Endothelial cell of umbilical vein (primary cell): ENCODE data around the gene HBG2. TPM values are rescaled to one million over a fixed set of nuclear protein-coding genes. Genes with fewer than 3 reads are reported as not detected.

ENCODE experiments used
- BruUV-seq: library from RNA; stranded (reverse); fragments of 400-500 nt; replicated peaks from 2 replicates; lab custom pipeline; 2021; lab: Mats Ljungman, UMichigan
- CTCF ChIA-PET: fragments of 300-600, 350-600 bp; sonication (Branson Sonifier 250); formaldehyde crosslinking; loops from one replicate; lab custom pipeline; 2021; ENCODE audit warnings: antibody characterized with exemption, inconsistent platforms; lab: Charles Lee
- POLR2A ChIA-PET: fragments of 300-600, 350-600 bp; sonication (Branson Sonifier 250); formaldehyde crosslinking; loops from one replicate; lab custom pipeline; 2021; ENCODE audit warnings: antibody characterized with exemption, inconsistent platforms; lab: Charles Lee
- DNase-seq: peaks from one replicate; pipeline ENCODE4 v3.0.0-alpha.2; 2011; ENCODE audit warnings: low read depth, low spot score
- FAIRE-seq: peaks from 2 replicates; lab custom pipeline; 2011; peaks lifted over from hg19 to GRCh38; lab: Jason Lieb, UNC
- H2AFZ ChIP-seq: 2 replicates; pipeline ENCODE4 v1.6.0; 2012; ENCODE audit warnings: low read depth, low read length, control low read depth, inconsistent platforms
- H3K27ac ChIP-seq: 2 replicates; pipeline ENCODE4 v1.5.1; 2011; ENCODE audit warnings: low read depth, mild to moderate bottlenecking, control low read depth, low read length, moderate library complexity; ENCODE audit not compliant: insufficient read depth
- H3K27me3 ChIP-seq, 2 experiments: 2 replicates each; pipeline versions ENCODE4 v1.6.0 to v1.6.1; 2011; ENCODE audit warnings: low read length in 2 of 2, mixed read lengths in 1 of 2; ENCODE audit not compliant: control insufficient read depth in 2 of 2, insufficient read depth in 2 of 2
- H3K36me3 ChIP-seq, 2 experiments: 2 replicates in 1 of 2; 3 replicates in 1 of 2; pipeline ENCODE4 v1.5.1; 2011; ENCODE audit warnings: low read length in 2 of 2, mild to moderate bottlenecking in 1 of 2, moderate library complexity in 1 of 2; ENCODE audit not compliant: control insufficient read depth in 2 of 2, insufficient read depth in 2 of 2; ENCODE audit errors: extremely low read depth in 1 of 2
- H3K4me1 ChIP-seq: 3 replicates; pipeline ENCODE4 v1.5.1; 2011; ENCODE audit warnings: mild to moderate bottlenecking, low read length; ENCODE audit not compliant: control insufficient read depth, insufficient read depth; ENCODE audit errors: extremely low read depth
- H3K4me2 ChIP-seq: 2 replicates; pipeline ENCODE4 v1.6.1; 2011; ENCODE audit warnings: low read length, control low read depth, mixed read lengths; ENCODE audit not compliant: insufficient read depth
- H3K4me3 ChIP-seq, 3 experiments: fragments of 200-600 bp in 1 of 3; sonication (generic), shearing (Covaris generic) in 1 of 3; replicated peaks in 1 of 3; 2 replicates each; pipeline ENCODE4 v1.5.1; 2011 to 2016; ENCODE audit warnings: control low read depth in 3 of 3, low read length in 3 of 3, mild to moderate bottlenecking in 2 of 3, inconsistent platforms in 1 of 3, low read depth in 1 of 3, moderate library complexity in 1 of 3; ENCODE audit not compliant: insufficient read depth in 1 of 3
- H3K79me2 ChIP-seq: 2 replicates; pipeline ENCODE4 v1.6.0; 2012; ENCODE audit warnings: low read length, inconsistent platforms; ENCODE audit not compliant: control insufficient read depth, insufficient read depth
- H3K9ac ChIP-seq: replicated peaks from 2 replicates; pipeline ENCODE3; 2011; ENCODE audit warnings: low read length, control low read depth; ENCODE audit not compliant: insufficient read depth; ENCODE audit errors: extremely low read depth
- H3K9me1 ChIP-seq: replicated peaks from 3 replicates; pipeline ENCODE4 v1.6.0; 2011; ENCODE audit warnings: mild to moderate bottlenecking, low read length; ENCODE audit not compliant: control insufficient read depth, insufficient read depth; ENCODE audit errors: extremely low read depth
- H3K9me3 ChIP-seq: replicated peaks from 2 replicates; pipeline ENCODE4 v1.5.1; 2012; ENCODE audit warnings: low read length, inconsistent platforms; ENCODE audit not compliant: control insufficient read depth, insufficient read depth
- H4K20me1 ChIP-seq: replicated peaks from 2 replicates; pipeline ENCODE3; 2011; ENCODE audit warnings: mild to moderate bottlenecking, low read length; ENCODE audit not compliant: control insufficient read depth, insufficient read depth; ENCODE audit errors: extremely low read depth
- EZH2 ChIP-seq: IDR thresholded peaks from 2 replicates; pipeline ENCODE4 v1.6.1; 2012; ENCODE audit warnings: borderline replicate concordance, low read depth, mild to moderate bottlenecking, moderate library complexity, low read length, inconsistent platforms; ENCODE audit not compliant: severe bottlenecking
- FOS ChIP-seq: IDR thresholded peaks from 2 replicates; pipeline ENCODE4 v1.6.1; 2011; ENCODE audit warnings: mild to moderate bottlenecking, low read length, moderate library complexity, borderline replicate concordance; ENCODE audit not compliant: insufficient read depth
- GATA2 ChIP-seq: IDR thresholded peaks from 2 replicates; pipeline ENCODE4 v1.7.0; 2011; ENCODE audit warnings: low read depth, mild to moderate bottlenecking, moderate library complexity, mixed read lengths, low read length; ENCODE audit not compliant: insufficient read length, insufficient read depth
- JUN ChIP-seq: IDR thresholded peaks from 2 replicates; pipeline ENCODE4 v1.6.1; 2011; ENCODE audit warnings: borderline replicate concordance, low read depth; ENCODE audit not compliant: insufficient read length, insufficient read depth
- MAX ChIP-seq: IDR thresholded peaks from 2 replicates; pipeline ENCODE4 v1.6.1; 2011; ENCODE audit not compliant: insufficient read depth, insufficient read length
- POLR2AphosphoS5 ChIP-seq: IDR thresholded peaks from 2 replicates; pipeline ENCODE4 v1.6.1; 2012; ENCODE audit warnings: low read depth, mild to moderate bottlenecking, control low read depth, low read length, moderate library complexity; ENCODE audit not compliant: insufficient read depth
- dilution Hi-C: fragments of 300-500 bp; cut with MboI; formaldehyde crosslinking; loops from one replicate; pipeline ENCODE4 v1.15.0; 2019; ENCODE audit warnings: low sequenced_read_pairs; ENCODE audit not compliant: extremely low pct_ligation_motif_present
- intact Hi-C: fragments of 100-400 bp; cut with micrococcal nuclease; formaldehyde crosslinking; loops from one replicate; pipeline ENCODE4 v1.10.0; 2022
- polyA plus RNA-seq, 4 experiments: library from polyadenylated mRNA; depleted of rRNA in 3 of 4; stranded (reverse) in 3 of 4; unstranded in 1 of 4; fragments of >200 nt; gene quantifications; 2 replicates each; pipeline versions ENCODE4 v1.2.1 to v1.2.3, GENCODE V29; 2011 to 2012; ENCODE audit warnings: missing spikeins in 1 of 4
- total RNA-seq: library from RNA; stranded (reverse); gene quantifications from 2 replicates; pipeline ENCODE4 v1.2.3, GENCODE V29; 2021
- TF ChIP-seq, protein P1 (sequence below), 2 donors: IDR thresholded peaks; 1 replicate in 1 of 2; 2 replicates in 1 of 2; pipeline ENCODE4 v1.5.1; 2011; ENCODE audit warnings: low read length in 2 of 2, mild to moderate bottlenecking in 2 of 2, moderate library complexity in 2 of 2, control low read depth in 1 of 2, inconsistent platforms in 1 of 2, low read depth in 1 of 2; ENCODE audit not compliant: insufficient read depth in 1 of 2; ENCODE audit errors: extremely low read depth in 1 of 2

HBG2 gene
- total and polyA plus RNA-seq, 2 donors (not counting 3 experiments of a cell fraction or from before 2014, with no cell fraction given) = 1.2 TPM; not detected in 1

DNA sequence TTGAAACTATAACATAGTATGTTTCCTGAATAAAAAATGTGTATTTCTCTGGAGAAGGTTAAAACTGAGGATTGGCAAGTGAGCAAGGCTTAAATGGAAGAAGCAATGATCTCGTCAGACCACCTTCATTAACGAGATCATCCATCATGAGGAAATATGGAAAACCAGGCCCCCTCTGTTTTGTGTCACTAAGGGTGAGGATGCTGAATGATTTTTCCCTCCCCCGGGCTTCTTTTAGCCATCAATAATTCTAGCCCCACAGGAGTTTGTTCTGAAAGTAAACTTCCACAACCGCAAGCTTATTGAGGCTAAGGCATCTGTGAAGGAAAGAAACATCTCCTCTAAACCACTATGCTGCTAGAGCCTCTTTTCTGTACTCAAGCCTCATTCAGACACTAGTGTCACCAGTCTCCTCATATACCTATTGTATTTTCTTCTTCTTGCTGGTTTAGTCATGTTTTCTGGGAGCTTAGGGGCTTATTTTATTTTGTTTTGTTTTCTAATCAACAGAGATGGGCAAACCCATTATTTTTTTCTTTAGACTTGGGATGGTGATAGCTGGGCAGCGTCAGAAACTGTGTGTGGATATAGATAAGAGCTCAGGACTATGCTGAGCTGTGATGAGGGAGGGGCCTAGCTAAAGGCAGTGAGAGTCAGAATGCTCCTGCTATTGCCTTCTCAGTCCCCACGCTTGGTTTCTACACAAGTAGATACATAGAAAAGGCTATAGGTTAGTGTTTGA, 21.0 kb upstream of the HBG2 start:
- no TSS peak for BruUV-seq
- H3K4me2 ChIP-seq = no peak overlapping the region
- no peak overlapping the region for H3K4me3 ChIP-seq
- TF ChIP-seq FOS (no peak), EZH2 (no peak), JUN (no peak), MAX (no peak), POLR2AphosphoS5 (no peak), GATA2 (no peak)
- TF ChIP-seq, protein P1, sequence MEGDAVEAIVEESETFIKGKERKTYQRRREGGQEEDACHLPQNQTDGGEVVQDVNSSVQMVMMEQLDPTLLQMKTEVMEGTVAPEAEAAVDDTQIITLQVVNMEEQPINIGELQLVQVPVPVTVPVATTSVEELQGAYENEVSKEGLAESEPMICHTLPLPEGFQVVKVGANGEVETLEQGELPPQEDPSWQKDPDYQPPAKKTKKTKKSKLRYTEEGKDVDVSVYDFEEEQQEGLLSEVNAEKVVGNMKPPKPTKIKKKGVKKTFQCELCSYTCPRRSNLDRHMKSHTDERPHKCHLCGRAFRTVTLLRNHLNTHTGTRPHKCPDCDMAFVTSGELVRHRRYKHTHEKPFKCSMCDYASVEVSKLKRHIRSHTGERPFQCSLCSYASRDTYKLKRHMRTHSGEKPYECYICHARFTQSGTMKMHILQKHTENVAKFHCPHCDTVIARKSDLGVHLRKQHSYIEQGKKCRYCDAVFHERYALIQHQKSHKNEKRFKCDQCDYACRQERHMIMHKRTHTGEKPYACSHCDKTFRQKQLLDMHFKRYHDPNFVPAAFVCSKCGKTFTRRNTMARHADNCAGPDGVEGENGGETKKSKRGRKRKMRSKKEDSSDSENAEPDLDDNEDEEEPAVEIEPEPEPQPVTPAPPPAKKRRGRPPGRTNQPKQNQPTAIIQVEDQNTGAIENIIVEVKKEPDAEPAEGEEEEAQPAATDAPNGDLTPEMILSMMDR (IDR thresholded peaks at IDR 0.05; ENCODE audit: extremely low read depth in 1 of 2, insufficient read depth in 1 of 2, low read depth in 1 of 2, low read length in 2 of 2) = no peak
- H3K36me3 ChIP-seq = no peaks in the 10 kb centered on the region
- H3K27me3 ChIP-seq = no peaks in the 10 kb centered on the region
- intact Hi-C loops = no loop called here
- H3K9me3 ChIP-seq = no peaks in the 10 kb centered on the region
- peaks cover 4% of the 10 kb centered on the region for H3K4me1 ChIP-seq
- no peaks in the 10 kb centered on the region for H4K20me1 ChIP-seq
- no peaks in the 10 kb centered on the region for H3K79me2 ChIP-seq
- DNase-seq (no peak), FAIRE-seq (no peak)
- CTCF ChIA-PET = interaction anchor here (1.0 to 1.1 kb wide), 2 partner anchors 10 to 25 kb away, joined by 3 to 4 read pairs; no protein-coding TSS in a partner anchor
- POLR2A ChIA-PET = no interaction called here
- no peak overlapping the region for H3K27ac ChIP-seq
- no peaks in the 10 kb centered on the region for H3K9me1 ChIP-seq
- dilution Hi-C loops = no loop called here
- no peak overlapping the region for H3K9ac ChIP-seq
- no peak overlapping the region for H2AFZ ChIP-seq
